ENCODE results near the gene BMP6.
A peak's percentile ranks its signal among the peaks of the same experiment; 100 is the strongest.
"Not testable (repeated sequence)": the region's sequence is repeated elsewhere in the genome, so short reads cannot be mapped to it uniquely, and the experiment has no call there.

Gene BMP6

GRCh38 chr6:7891078-7891872 is 165.4 kb downstream of the BMP6 start:
- no peak for DNase-seq

GRCh38 chr6:7892367-7892766 is 166.5 kb downstream of the BMP6 start:
- not testable (repeated sequence) for DNase-seq

GRCh38 chr6:7893342-7893741 is 167.4 kb downstream of the BMP6 start:
- no peak for DNase-seq

GRCh38 chr6:7894262-7895124 is 168.6 kb downstream of the BMP6 start:
- no peak for DNase-seq

GRCh38 chr6:7895125-7895423 is 169.2 kb downstream of the BMP6 start:
- no peak for DNase-seq

GRCh38 chr6:7896465-7896987 is 170.6 kb downstream of the BMP6 start:
- no peak for DNase-seq

GRCh38 chr6:7897461-7898192 is 171.7 kb downstream of the BMP6 start:
- DNase-seq, result no peak

GRCh38 chr6:7898193-7898586 is 172.3 kb downstream of the BMP6 start:
- not testable (repeated sequence) for DNase-seq

GRCh38 chr6:7899101-7899888 is 173.4 kb downstream of the BMP6 start:
- DNase-seq, result no peak

- DNase-seq, result no peak
Measured at GRCh38 chr6:7899889-7900213, 174.0 kb downstream of the BMP6 start.

- DNase-seq, result no peak
Measured at GRCh38 chr6:7900621-7901020, 174.7 kb downstream of the BMP6 start.

- no peak for DNase-seq
Measured at GRCh38 chr6:7901056-7901455, 175.2 kb downstream of the BMP6 start.

- no peak for DNase-seq
Measured at GRCh38 chr6:7901780-7902179, 175.9 kb downstream of the BMP6 start.

GRCh38 chr6:7902221-7902620 is 176.3 kb downstream of the BMP6 start:
- no peak for DNase-seq

GRCh38 chr6:7902867-7903266 is 177.0 kb downstream of the BMP6 start:
- no peak for DNase-seq

- no peak for DNase-seq
Measured at GRCh38 chr6:7903673-7904072, 177.8 kb downstream of the BMP6 start.

GRCh38 chr6:7904654-7905319 is 178.9 kb downstream of the BMP6 start:
- DNase-seq, result no peak

GRCh38 chr6:7905416-7905815 is 179.5 kb downstream of the BMP6 start:
- DNase-seq, result no peak

GRCh38 chr6:7906741-7907140 is 180.8 kb downstream of the BMP6 start:
- no peak for DNase-seq

GRCh38 chr6:7907159-7907558 is 181.3 kb downstream of the BMP6 start:
- no peak for DNase-seq

- DNase-seq, result peak in 1 of 2 donors; percentile 25
Measured at GRCh38 chr6:7909323-7910276, 183.7 kb downstream of the BMP6 start.

Measured in CD4-positive, alpha-beta T cell treated with Interleukin-4 for 1 hour (primary cell).